HG03064 (cell line): ENCODE data around the gene FOXE3.

Experiments
- ATAC-seq: cut with Tn5 transposase; IDR thresholded peaks from one replicate; pipeline ENCODE4 v1.9.1; 2021; ENCODE audit warnings: low read depth; ENCODE audit not compliant: unreplicated experiment

The FOXE3 gene

DNA sequence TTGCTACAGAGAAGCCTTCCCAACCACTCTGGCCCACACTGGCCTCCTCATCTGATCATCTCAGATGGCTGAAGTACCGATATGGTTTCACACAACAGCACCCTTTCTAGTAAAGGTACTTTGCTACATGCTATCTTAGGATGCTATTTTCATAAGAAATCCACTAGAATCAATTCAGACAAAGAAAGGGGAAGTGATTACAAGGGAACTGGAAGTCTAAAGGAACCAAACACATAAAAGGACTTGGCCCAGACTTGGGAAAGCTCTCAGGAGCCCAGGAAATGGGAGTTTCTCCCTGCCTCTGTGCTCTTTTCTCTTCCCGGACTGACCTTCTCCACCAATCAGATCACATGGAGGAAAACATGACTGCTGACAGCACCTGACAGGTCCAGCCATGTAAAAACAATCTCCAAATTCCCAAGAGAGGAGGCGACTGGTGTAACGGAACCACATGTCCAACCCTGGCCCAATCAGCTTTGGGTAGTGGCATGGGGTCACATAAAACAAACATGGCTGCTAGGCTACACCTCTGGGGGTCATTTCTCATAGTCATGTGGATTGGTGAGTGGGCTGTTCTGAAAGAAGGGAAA, 12.7 kb upstream of the FOXE3 start:
- ATAC-seq, result no peak

GRCh38 chr1:47405697-47406096, 10.4 kb upstream of the FOXE3 start:
- ATAC-seq, result no peak

DNA sequence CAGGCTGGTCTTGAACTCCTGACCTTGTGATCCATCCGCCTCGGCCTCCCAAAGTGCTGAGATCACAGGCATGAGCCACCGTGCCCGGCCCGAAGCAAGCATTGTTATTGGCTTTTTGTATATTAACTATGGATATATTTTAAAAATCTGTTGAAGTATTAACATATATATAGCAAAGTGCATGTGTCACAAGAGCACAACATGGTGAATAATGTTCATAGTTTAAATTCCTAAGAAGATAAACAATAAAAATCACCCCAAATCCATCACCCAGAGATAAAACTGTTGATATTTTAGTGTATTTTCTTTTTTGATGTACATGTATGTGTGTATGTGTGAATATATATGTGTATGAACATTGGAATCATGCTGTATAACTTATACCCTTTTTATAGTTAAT, 9.1 kb upstream of the FOXE3 start:
- ATAC-seq, result no peak

- no peak for ATAC-seq
Measured at GRCh38 chr1:47407481-47407880, 8.6 kb upstream of the FOXE3 start.

- ATAC-seq, result no peak
Measured at GRCh38 chr1:47409311-47410067, 6.6 kb upstream of the FOXE3 start.

DNA sequence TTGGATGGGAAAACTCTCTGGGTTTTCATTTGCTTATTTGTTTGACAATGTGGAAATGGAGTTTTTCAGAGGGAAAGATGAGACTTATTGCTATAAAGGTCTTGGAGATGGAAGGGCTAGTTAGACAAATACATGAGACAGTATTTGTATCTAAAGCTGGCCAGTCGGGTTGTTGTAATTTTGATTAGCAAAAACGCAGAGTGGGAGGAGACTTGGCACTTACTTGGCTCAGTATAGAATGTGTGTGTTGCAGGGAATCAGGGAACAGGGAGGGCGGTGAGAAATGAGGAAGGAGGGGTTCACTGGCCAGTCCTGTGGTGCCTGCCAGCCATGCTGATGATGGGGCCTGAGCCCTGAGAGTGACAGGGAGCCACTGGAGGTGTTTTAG, 6.0 kb upstream of the FOXE3 start:
- ATAC-seq, result no peak

GRCh38 chr1:47411436-47411835, 4.6 kb upstream of the FOXE3 start:
- ATAC-seq, result no peak

GRCh38 chr1:47412437-47412836, 3.6 kb upstream of the FOXE3 start:
- ATAC-seq, result no peak

DNA sequence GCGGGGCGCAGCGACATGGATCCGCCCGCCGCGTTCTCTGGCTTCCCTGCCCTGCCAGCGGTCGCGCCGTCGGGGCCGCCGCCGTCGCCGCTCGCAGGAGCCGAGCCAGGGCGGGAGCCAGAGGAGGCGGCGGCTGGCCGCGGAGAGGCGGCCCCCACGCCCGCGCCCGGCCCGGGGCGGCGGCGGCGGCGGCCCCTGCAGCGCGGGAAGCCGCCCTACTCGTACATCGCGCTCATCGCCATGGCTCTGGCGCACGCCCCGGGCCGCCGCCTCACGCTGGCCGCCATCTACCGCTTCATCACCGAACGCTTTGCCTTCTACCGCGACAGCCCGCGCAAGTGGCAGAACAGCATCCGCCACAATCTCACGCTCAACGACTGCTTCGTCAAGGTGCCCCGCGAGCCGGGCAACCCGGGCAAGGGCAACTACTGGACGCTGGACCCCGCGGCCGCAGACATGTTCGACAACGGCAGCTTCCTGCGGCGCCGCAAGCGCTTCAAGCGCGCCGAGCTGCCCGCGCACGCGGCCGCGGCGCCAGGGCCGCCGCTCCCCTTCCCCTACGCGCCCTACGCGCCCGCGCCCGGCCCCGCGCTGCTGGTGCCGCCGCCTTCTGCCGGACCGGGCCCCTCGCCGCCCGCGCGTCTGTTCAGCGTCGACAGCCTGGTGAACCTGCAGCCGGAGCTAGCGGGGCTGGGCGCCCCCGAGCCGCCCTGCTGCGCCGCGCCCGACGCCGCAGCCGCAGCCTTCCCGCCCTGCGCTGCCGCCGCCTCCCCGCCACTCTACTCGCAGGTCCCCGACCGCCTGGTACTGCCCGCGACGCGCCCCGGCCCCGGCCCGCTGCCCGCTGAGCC, 459 bp downstream of the FOXE3 start:
- no peak for ATAC-seq

GRCh38 chr1:47417170-47418044, 1.3 kb downstream of the FOXE3 start:
- ATAC-seq, result no peak

DNA sequence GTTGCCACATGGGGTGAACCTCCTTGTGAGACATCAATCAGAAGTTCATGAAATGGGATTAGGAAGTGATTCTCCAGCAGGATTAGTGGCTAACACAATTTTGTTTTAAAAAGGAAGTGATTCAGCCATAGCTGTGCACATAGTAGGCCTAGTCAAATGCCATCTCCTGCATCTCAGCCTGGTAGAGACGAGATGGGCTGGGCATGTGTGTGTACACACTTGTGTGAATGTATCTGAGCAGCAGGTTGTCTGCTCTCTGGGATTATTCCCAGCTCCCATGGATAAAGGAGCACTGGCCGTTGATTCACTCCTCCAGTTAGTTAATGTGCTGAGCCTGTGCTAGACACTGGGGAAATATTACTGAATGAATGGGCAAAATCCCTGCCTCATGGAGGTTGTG, 2.0 kb downstream of the FOXE3 start:
- ATAC-seq, result no peak

DNA sequence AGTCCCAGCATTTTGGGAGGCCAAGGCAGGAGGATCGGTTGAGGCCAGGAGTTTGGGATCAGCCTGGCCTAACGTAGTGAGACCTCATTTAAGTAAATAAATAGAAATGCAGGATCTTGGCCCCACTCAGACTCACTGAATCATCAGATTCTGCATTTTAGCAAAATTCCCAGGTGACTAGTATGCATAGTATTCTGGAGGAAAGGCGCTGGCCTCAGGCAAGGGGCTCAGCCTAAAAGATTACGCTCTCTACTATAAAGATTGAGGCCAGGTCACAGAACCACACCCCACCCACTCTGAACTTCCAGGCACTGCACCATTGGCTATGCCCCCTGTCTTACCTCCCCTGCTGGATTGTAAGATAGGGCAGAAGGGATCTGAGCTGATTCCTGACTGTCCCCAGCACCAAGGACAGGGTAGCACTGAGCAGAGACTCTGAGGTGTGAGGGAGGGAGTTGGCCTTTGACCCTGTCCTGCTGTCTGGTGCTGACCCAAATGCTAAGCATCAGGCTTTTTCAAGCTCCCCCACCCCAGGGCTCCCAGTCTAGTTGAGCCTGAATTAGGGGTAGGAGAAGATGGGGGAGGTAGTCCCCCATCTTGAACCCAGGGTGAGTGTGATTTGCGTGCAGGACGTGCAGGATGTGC, 2.7 kb downstream of the FOXE3 start:
- no peak for ATAC-seq

- ATAC-seq, result no peak
Measured at GRCh38 chr1:47420547-47420946, 4.5 kb downstream of the FOXE3 start.

DNA sequence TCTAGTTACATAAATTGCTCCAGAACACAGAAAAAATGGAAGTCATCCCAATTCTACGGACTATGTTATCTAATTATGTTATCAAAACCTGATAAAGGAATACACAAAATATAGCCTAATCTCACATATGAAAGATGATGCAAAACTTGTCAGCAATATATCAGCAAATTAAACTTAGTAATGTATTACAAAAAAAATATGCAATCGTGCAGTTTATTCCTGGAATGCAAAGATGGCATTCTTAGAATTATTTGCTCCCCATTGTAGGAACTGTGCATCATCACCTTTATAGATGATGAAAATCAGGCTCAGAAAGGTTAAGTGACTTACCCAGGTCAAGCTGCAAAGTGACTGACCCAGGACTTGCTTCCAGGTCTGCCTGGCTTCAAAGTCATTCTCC, 7.8 kb downstream of the FOXE3 start:
- ATAC-seq, result no peak

GRCh38 chr1:47424336-47424982, 8.4 kb downstream of the FOXE3 start:
- ATAC-seq, result no peak

- no peak for ATAC-seq
Measured at GRCh38 chr1:47431534-47431933, 15.4 kb downstream of the FOXE3 start.

DNA sequence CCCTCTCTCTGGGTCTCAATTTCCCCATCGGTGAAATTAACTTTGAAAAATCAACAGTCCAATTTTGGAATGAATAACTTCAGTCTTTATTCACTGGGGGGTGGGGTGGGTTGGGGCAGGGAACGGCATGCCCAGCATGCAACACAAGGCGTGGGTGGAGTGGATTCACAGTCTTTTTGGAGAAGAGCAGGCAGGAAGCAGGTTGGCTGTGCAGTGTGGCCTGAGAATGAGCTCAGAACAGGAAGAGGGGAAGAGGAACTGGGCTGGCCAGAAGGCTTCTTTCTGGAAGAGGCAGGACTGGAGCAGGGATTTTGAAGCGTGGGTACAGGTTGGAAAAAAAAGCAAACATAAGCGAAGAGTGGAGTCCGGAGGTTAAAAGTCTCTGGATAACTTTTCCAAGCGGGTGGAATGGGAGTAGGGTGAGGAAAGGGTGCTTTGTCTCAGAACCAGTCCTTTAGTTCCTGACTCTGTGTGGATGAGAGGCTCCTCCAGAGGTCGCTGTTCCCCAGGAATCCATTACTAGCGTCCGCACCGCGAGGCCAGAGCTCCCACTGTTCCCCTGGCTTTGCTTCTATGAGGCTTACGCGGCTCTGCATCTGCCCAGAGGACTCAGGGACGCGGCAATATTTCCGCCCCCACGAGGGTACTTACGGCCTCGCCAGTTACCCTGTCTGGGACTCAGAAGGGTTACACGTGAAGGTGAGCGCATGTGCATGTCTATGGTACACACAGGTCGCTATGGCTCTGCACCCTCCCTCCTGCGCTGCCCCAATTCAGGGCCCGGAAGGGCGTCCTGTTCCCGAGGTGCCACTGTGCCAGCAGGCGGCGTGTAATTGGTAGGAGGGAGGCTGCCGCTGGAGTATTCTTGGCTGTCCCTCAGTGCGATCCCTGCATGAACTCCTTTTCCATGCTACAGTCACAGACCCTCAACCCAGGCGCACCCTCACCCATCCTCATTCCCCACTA, 16.3 kb downstream of the FOXE3 start:
- ATAC-seq, result no peak

GRCh38 chr1:47433037-47433421, 16.9 kb downstream of the FOXE3 start:
- ATAC-seq, result no peak
